ENCODE results near the gene CACTIN. TPM values are rescaled to one million over a fixed set of nuclear protein-coding genes. Genes with fewer than 3 reads are reported as not detected.

Gene CACTIN
- total RNA-seq, 1 donor from 2014 or later = 43.9 TPM

GRCh38 chr19:3575260-3575741 lies 51.3 kb downstream of the CACTIN start:
- peak overlapping the region; percentile 9 for H3K27ac Mint-ChIP-seq
- no peak for DNase-seq (ENCODE audit: low spot score, unreplicated experiment)

GRCh38 chr19:3573858-3574637 lies 52.5 kb downstream of the CACTIN start:
- Mint-ChIP-seq H3K9me3 (ENCODE audit: low read depth) (no peaks in the 10 kb centered on the region), H3K36me3 (ENCODE audit: insufficient read depth) (peaks cover 11% of the 10 kb centered on the region), H3K27me3 (peaks cover 22% of the 10 kb centered on the region), H3K4me3 (ENCODE audit: low read depth) (peak overlapping the region; percentile 69), H3K27ac (no peak overlapping the region), H3K4me1 (ENCODE audit: low read depth) (peaks cover 14% of the 10 kb centered on the region)
- TF ChIP-seq CTCF (IDR thresholded peaks at IDR 0.05; ENCODE audit: unreplicated experiment) = no peak
- DNase-seq (ENCODE audit: low spot score, unreplicated experiment) = peak; percentile 54

More at GRCh38 chr19:3575260-3575741, 51.3 kb downstream of the CACTIN start:
- Mint-ChIP-seq H3K4me3 (ENCODE audit: low read depth) (peak overlapping the region; percentile 59), H3K36me3 (ENCODE audit: insufficient read depth) (peaks cover 11% of the 10 kb centered on the region), H3K4me1 (ENCODE audit: low read depth) (peaks cover 14% of the 10 kb centered on the region), H3K9me3 (ENCODE audit: low read depth) (no peaks in the 10 kb centered on the region), H3K27me3 (peaks cover 35% of the 10 kb centered on the region)
- peak; percentile 48 for TF ChIP-seq CTCF (IDR thresholded peaks at IDR 0.05; ENCODE audit: unreplicated experiment)

GRCh38 chr19:3573162-3573857 lies 53.3 kb downstream of the CACTIN start:
- Mint-ChIP-seq H3K36me3 (ENCODE audit: insufficient read depth) (peaks cover 11% of the 10 kb centered on the region), H3K27ac (no peak overlapping the region), H3K4me3 (ENCODE audit: low read depth) (peak overlapping the region; percentile 69), H3K9me3 (ENCODE audit: low read depth) (no peaks in the 10 kb centered on the region), H3K27me3 (peaks cover 17% of the 10 kb centered on the region), H3K4me1 (ENCODE audit: low read depth) (peaks cover 14% of the 10 kb centered on the region)
- no peak for DNase-seq (ENCODE audit: low spot score, unreplicated experiment)
- TF ChIP-seq CTCF (IDR thresholded peaks at IDR 0.05; ENCODE audit: unreplicated experiment) = no peak

- Mint-ChIP-seq H3K36me3 (ENCODE audit: insufficient read depth) (peaks cover 11% of the 10 kb centered on the region), H3K9me3 (ENCODE audit: low read depth) (no peaks in the 10 kb centered on the region), H3K4me1 (ENCODE audit: low read depth) (peaks cover 14% of the 10 kb centered on the region), H3K27me3 (peaks cover 17% of the 10 kb centered on the region), H3K4me3 (ENCODE audit: low read depth) (peak within 1 kb of the TSS; percentile 70), H3K27ac (no peak within 1 kb of the TSS)
- no peak for DNase-seq (ENCODE audit: low spot score, unreplicated experiment)
- TF ChIP-seq CTCF (IDR thresholded peaks at IDR 0.05; ENCODE audit: unreplicated experiment) = no peak
These were observed 53.8 kb downstream of the CACTIN start, which contains the start of gene HMG20B for GRCh38 chr19:3572855-3573161. Gene HMG20B, plus strand, starts transcription at chr19:3572944. Its CDS starts 366 bp downstream, at chr19:3573310.

GRCh38 chr19:3572132-3572854 lies 54.3 kb downstream of the CACTIN start:
- peaks cover 14% of the 10 kb centered on the region for H3K4me1 Mint-ChIP-seq (ENCODE audit: low read depth)
- DNase-seq (ENCODE audit: low spot score, unreplicated experiment) = peak; percentile 99
- peaks cover 17% of the 10 kb centered on the region for H3K27me3 Mint-ChIP-seq
- TF ChIP-seq CTCF (IDR thresholded peaks at IDR 0.05; ENCODE audit: unreplicated experiment) = no peak
- no peaks in the 10 kb centered on the region for H3K9me3 Mint-ChIP-seq (ENCODE audit: low read depth)
- peaks cover 11% of the 10 kb centered on the region for H3K36me3 Mint-ChIP-seq (ENCODE audit: insufficient read depth)
- peak overlapping the region; percentile 70 for H3K4me3 Mint-ChIP-seq (ENCODE audit: low read depth)
- H3K27ac Mint-ChIP-seq = no peak overlapping the region

All from progenitor cell of endocrine pancreas (in vitro differentiated cells).